HuH-7 (cell line): ENCODE measurements around the gene EYA2.

Experiments
- DNase-seq: peaks from one replicate; pipeline ENCODE4 v3.0.0; 2011; ENCODE audit warnings: low spot score

Gene EYA2

GRCh38 chr20:47066484-47067270, 172.0 kb downstream of the EYA2 start:
- no peak for DNase-seq

GRCh38 chr20:47067776-47068175, 173.1 kb downstream of the EYA2 start:
- DNase-seq = no peak

GRCh38 chr20:47070176-47070575, 175.5 kb downstream of the EYA2 start:
- no peak for DNase-seq

GRCh38 chr20:47071646-47072185, 177.1 kb downstream of the EYA2 start:
- DNase-seq = no peak

GRCh38 chr20:47073766-47074475, 179.3 kb downstream of the EYA2 start:
- DNase-seq = no peak

- no peak for DNase-seq
Observed at GRCh38 chr20:47075263-47075662, 180.6 kb downstream of the EYA2 start.

GRCh38 chr20:47079047-47079446, 184.4 kb downstream of the EYA2 start:
- DNase-seq = no peak

- DNase-seq = no peak
Observed at GRCh38 chr20:47080365-47080764, 185.7 kb downstream of the EYA2 start.

- no peak for DNase-seq
Observed at GRCh38 chr20:47086316-47086715, 191.7 kb downstream of the EYA2 start.

GRCh38 chr20:47088335-47088734, 193.7 kb downstream of the EYA2 start:
- DNase-seq = no peak

GRCh38 chr20:47089151-47089550, 194.5 kb downstream of the EYA2 start:
- no peak for DNase-seq

- no peak for DNase-seq
Observed at GRCh38 chr20:47090835-47091234, 196.2 kb downstream of the EYA2 start.

GRCh38 chr20:47093320-47093966, 198.8 kb downstream of the EYA2 start:
- no peak for DNase-seq

- no peak for DNase-seq
Observed at GRCh38 chr20:47095690-47096089, 201.0 kb downstream of the EYA2 start.

- no peak for DNase-seq
Observed at GRCh38 chr20:47097691-47098622, 203.3 kb downstream of the EYA2 start.

- no peak for DNase-seq
Observed at GRCh38 chr20:47099093-47099492, 204.4 kb downstream of the EYA2 start.

- DNase-seq = no peak
Observed at GRCh38 chr20:47099825-47100441, 205.3 kb downstream of the EYA2 start.

GRCh38 chr20:47102629-47103028, 208.0 kb downstream of the EYA2 start:
- no peak for DNase-seq

GRCh38 chr20:47106786-47107185, 212.1 kb downstream of the EYA2 start:
- no peak for DNase-seq

- DNase-seq = no peak
Observed at GRCh38 chr20:47108994-47109393, 214.4 kb downstream of the EYA2 start.

GRCh38 chr20:47110819-47111218, 216.2 kb downstream of the EYA2 start:
- DNase-seq = no peak
